ENCODE results near the gene FKBP1A. TPM values are rescaled to one million over a fixed set of nuclear protein-coding genes. Genes with fewer than 3 reads are reported as not detected.

Gene FKBP1A
- total and polyA plus RNA-seq, 2 donors from 2014 or later = 220 to 260 TPM

DNA sequence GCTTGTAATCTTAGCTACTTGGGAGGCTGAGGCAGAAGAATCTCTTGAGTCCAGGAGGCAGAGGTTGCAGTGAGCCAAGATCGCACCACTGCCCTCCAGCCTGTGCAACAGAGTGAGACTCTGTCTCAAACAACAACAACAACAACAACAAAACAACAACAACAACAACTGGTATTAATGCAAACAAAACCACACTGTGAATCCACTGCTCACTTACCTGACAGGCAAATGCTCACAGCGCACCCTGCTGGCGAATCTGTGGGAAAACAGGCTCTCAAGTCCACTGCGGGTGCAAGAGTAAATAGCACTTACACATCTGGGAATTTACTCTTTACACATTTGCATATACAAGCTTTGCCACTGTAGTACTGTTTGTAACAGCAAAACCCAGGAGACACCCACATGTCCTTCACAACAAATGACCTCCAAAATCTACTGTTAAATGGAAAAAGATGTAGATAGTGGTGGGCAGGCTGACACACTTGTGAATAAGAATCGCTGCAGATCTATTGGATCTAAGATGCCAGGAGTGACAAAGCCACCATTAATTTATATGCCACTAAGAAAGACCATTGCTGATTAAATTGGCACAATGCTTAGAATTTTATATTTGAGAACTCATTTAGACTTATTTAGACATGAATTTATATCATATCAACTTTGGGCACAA, 44.5 kb upstream of the FKBP1A start:
- H3K9me3 ChIP-seq (ENCODE audit: control insufficient read depth in 2 of 3, insufficient read depth in 1 of 3, low read length in 3 of 3) = no peaks in the 10 kb centered on the region
- no peaks in the 10 kb centered on the region for H3K27me3 ChIP-seq (ENCODE audit: control insufficient read depth, insufficient read depth, low read length)
- H3K36me3 ChIP-seq (ENCODE audit: control insufficient read depth in 2 of 3, insufficient read depth in 3 of 3, low read length in 3 of 3) = peaks cover 0 to 9% (median 8%) of the 10 kb centered on the region in 3 donors
- TF ChIP-seq, protein P1, sequence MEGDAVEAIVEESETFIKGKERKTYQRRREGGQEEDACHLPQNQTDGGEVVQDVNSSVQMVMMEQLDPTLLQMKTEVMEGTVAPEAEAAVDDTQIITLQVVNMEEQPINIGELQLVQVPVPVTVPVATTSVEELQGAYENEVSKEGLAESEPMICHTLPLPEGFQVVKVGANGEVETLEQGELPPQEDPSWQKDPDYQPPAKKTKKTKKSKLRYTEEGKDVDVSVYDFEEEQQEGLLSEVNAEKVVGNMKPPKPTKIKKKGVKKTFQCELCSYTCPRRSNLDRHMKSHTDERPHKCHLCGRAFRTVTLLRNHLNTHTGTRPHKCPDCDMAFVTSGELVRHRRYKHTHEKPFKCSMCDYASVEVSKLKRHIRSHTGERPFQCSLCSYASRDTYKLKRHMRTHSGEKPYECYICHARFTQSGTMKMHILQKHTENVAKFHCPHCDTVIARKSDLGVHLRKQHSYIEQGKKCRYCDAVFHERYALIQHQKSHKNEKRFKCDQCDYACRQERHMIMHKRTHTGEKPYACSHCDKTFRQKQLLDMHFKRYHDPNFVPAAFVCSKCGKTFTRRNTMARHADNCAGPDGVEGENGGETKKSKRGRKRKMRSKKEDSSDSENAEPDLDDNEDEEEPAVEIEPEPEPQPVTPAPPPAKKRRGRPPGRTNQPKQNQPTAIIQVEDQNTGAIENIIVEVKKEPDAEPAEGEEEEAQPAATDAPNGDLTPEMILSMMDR (IDR thresholded peaks at IDR 0.05; ENCODE audit: borderline replicate concordance, extremely low read depth, insufficient read depth) = peak; percentile 83
- H3K27ac ChIP-seq (ENCODE audit: low read depth in 2 of 2, low read length in 2 of 2) = no peak overlapping the region
- FAIRE-seq (peak; percentile 82), DNase-seq (peak; percentile 64 to 88 (median 78))
- intact Hi-C loops (cut with DNase I) = loop anchor here (5.0 kb wide), 1 partner anchor 125 kb away; no protein-coding TSS in a partner anchor
- no peak overlapping the region for H3K9ac ChIP-seq (ENCODE audit: low read length in 3 of 3)
- H3K4me1 ChIP-seq (ENCODE audit: control insufficient read depth in 2 of 3, insufficient read depth in 2 of 3, low read depth in 1 of 3, low read length in 3 of 3) = no peaks in the 10 kb centered on the region
- no peak overlapping the region for H3K4me3 ChIP-seq (ENCODE audit: low read length in 3 of 3)

DNA sequence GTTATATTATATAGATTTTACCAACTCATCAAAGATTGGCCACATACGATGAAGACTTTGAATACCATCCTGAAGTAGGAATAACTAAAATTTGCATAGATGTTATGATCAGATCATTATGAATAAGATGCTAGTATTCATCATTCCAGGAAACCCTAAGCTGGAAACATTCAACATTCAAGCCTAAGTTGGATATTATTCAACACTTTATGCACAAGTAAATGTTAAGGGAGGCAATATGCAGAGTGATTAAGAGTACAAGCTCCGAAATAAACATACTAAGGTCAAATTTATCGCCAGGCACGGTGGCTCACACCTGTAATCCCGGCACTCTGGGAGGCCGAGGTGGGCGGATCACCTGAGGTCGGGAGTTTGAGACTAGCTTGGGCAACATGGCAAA, 43.4 kb upstream of the FKBP1A start:
- DNase-seq (no peak), FAIRE-seq (no peak)
- Histone ChIP-seq H3K9me3 (ENCODE audit: control insufficient read depth in 2 of 3, insufficient read depth in 1 of 3, low read length in 3 of 3) (no peaks in the 10 kb centered on the region), H3K27me3 (ENCODE audit: control insufficient read depth, insufficient read depth, low read length) (no peaks in the 10 kb centered on the region), H3K4me1 (ENCODE audit: control insufficient read depth in 2 of 3, insufficient read depth in 2 of 3, low read depth in 1 of 3, low read length in 3 of 3) (no peaks in the 10 kb centered on the region), H3K27ac (ENCODE audit: low read depth in 2 of 2, low read length in 2 of 2) (no peak overlapping the region), H3K9ac (ENCODE audit: low read length in 3 of 3) (no peak overlapping the region), H3K36me3 (ENCODE audit: control insufficient read depth in 2 of 3, insufficient read depth in 3 of 3, low read length in 3 of 3) (no peaks in the 10 kb centered on the region), H3K4me3 (ENCODE audit: low read length in 3 of 3) (no peak overlapping the region)
- intact Hi-C loops (cut with DNase I) = loop anchor here (5.0 kb wide), 1 partner anchor 124 kb away; no protein-coding TSS in a partner anchor
- TF ChIP-seq, protein P1 (IDR thresholded peaks at IDR 0.05; ENCODE audit: borderline replicate concordance, extremely low read depth, insufficient read depth) = no peak

DNA sequence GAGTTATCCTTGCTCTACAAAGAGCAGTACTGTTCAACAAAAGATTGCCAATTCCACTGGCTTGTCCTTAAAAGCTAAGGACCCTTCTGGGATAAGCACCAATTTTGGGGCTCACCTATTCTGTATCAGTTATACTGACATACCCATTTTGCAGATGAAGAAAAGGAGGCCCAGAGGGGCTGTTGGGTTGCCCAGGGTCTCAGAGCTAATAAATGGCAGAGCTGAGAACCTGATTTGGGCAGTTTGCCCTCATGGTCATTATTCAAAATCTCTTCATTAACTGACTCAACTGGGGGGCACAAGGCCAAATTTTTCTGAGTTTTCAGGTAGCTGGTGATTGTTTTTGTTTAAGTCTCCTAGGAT, 42.5 kb upstream of the FKBP1A start:
- Histone ChIP-seq H3K4me1 (ENCODE audit: control insufficient read depth in 2 of 3, insufficient read depth in 2 of 3, low read depth in 1 of 3, low read length in 3 of 3) (no peaks in the 10 kb centered on the region), H3K9ac (ENCODE audit: low read length in 3 of 3) (no peak overlapping the region), H3K36me3 (ENCODE audit: control insufficient read depth in 2 of 3, insufficient read depth in 3 of 3, low read length in 3 of 3) (no peaks in the 10 kb centered on the region), H3K9me3 (ENCODE audit: control insufficient read depth in 2 of 3, insufficient read depth in 1 of 3, low read length in 3 of 3) (no peaks in the 10 kb centered on the region), H3K4me3 (ENCODE audit: low read length in 3 of 3) (no peak overlapping the region), H3K27ac (ENCODE audit: low read depth in 2 of 2, low read length in 2 of 2) (no peak overlapping the region), H3K27me3 (ENCODE audit: control insufficient read depth, insufficient read depth, low read length) (no peaks in the 10 kb centered on the region)
- intact Hi-C loops (cut with DNase I) = loop anchor here (5.0 kb wide), 1 partner anchor 123 kb away; no protein-coding TSS in a partner anchor
- FAIRE-seq = no peak
- TF ChIP-seq, protein P1 (IDR thresholded peaks at IDR 0.05; ENCODE audit: borderline replicate concordance, extremely low read depth, insufficient read depth) = no peak
- no peak for DNase-seq

All from kidney (tissue), 14 donors.